GM23248 (cell line): ENCODE measurements around the gene TSPAN5. TPM values are rescaled to one million over a fixed set of nuclear protein-coding genes. Genes with fewer than 3 reads are reported as not detected.

Experiments
- DNase-seq: peaks from one replicate; pipeline ENCODE4 v3.0.0-alpha.2; 2015
- H2AFZ ChIP-seq: fragments of 200-600 bp; sonication (generic); 2 replicates; pipeline ENCODE4 v1.6.1; 2016; ENCODE audit warnings: antibody characterized with exemption
- H3F3A ChIP-seq: fragments of 200-600 bp; sonication (generic); 2 replicates; pipeline ENCODE4 v1.6.1; 2016; ENCODE audit warnings: mild to moderate bottlenecking, antibody characterized with exemption, mixed run types; ENCODE audit not compliant: insufficient read depth
- H3K27ac ChIP-seq: fragments of 200-600 bp; sonication (generic); 2 replicates; pipeline ENCODE4 v1.5.1; 2016; ENCODE audit warnings: mild to moderate bottlenecking
- H3K27me3 ChIP-seq: fragments of 200-600 bp; sonication (generic); replicated peaks from 2 replicates; pipeline ENCODE4 v1.6.1; 2016; ENCODE audit warnings: mild to moderate bottlenecking; ENCODE audit not compliant: insufficient read depth
- H3K36me3 ChIP-seq: fragments of 200-600 bp; sonication (generic); 2 replicates; pipeline ENCODE4 v1.6.1; 2016; ENCODE audit warnings: low read depth, mild to moderate bottlenecking
- H3K4me1 ChIP-seq: fragments of 200-600 bp; sonication (generic); 2 replicates; pipeline ENCODE4 v1.6.1; 2016; ENCODE audit warnings: mild to moderate bottlenecking; ENCODE audit not compliant: insufficient read depth
- H3K4me2 ChIP-seq: fragments of 200-600 bp; sonication (generic); one replicate; pipeline ENCODE4 v1.6.1; 2016; ENCODE audit warnings: mild to moderate bottlenecking; ENCODE audit not compliant: unreplicated experiment
- H3K4me3 ChIP-seq: fragments of 200-600 bp; sonication (generic); 2 replicates; pipeline ENCODE4 v1.5.1; 2016; ENCODE audit warnings: mild to moderate bottlenecking
- H3K79me2 ChIP-seq: fragments of 200-600 bp; sonication (generic); 2 replicates; pipeline ENCODE4 v1.6.1; 2016; ENCODE audit warnings: mild to moderate bottlenecking; ENCODE audit not compliant: insufficient read depth
- H3K9ac ChIP-seq: fragments of 200-600 bp; sonication (generic); 2 replicates; pipeline ENCODE4 v1.6.1; 2016; ENCODE audit warnings: mild to moderate bottlenecking
- H3K9me2 ChIP-seq: fragments of 200-600 bp; sonication (generic); 2 replicates; pipeline ENCODE4 v1.6.1; 2016; ENCODE audit warnings: mixed run types, mild to moderate bottlenecking, moderate library complexity; ENCODE audit not compliant: insufficient read depth
- H3K9me3 ChIP-seq: fragments of 200-600 bp; sonication (generic); one replicate; pipeline ENCODE4 v1.6.1; 2017; ENCODE audit warnings: low read depth
- H4K20me1 ChIP-seq: fragments of 200-600 bp; sonication (generic); 2 replicates; pipeline ENCODE4 v1.6.0; 2016; ENCODE audit not compliant: insufficient read depth
- EZH2 ChIP-seq: fragments of 200-600 bp; sonication (generic); IDR thresholded peaks from 2 replicates; pipeline ENCODE4 v1.6.1; 2018; ENCODE audit warnings: antibody characterized with exemption, mild to moderate bottlenecking; ENCODE audit not compliant: insufficient read depth, poor library complexity, severe bottlenecking
- EZH2phosphoT487 ChIP-seq: fragments of 200-600 bp; sonication (generic); IDR thresholded peaks from 2 replicates; pipeline ENCODE4 v1.6.1; 2018; ENCODE audit warnings: antibody characterized with exemption, moderate library complexity, mild to moderate bottlenecking, low read depth; ENCODE audit not compliant: insufficient read depth
- WGBS, 2 experiments: methylation state at CpG; one replicate each; pipeline ENCODE4 v1.1.6; 2015 to 2017; ENCODE audit warnings: low lambda C conversion rate in 2 of 2, low coverage in 1 of 2; ENCODE audit errors: missing lambda C conversion rate in 2 of 2; 5-methylcytosine and 5-hydroxymethylcytosine counted together
- in situ Hi-C: fragments of 300-500 bp; cut with MboI; formaldehyde crosslinking; loops from 2 replicates; pipeline ENCODE4 v1.15.0; 2020
- polyA plus RNA-seq: library from polyadenylated mRNA; unstranded; fragments of >200 nt; fragmentation: Nextera tagmentation; extraction: Ambion mirVana; gene quantifications from 2 replicates; pipeline ENCODE4 v1.2.1, GENCODE V29; 2016
- total RNA-seq: library from RNA; depleted of rRNA; stranded (reverse); fragments of >200 nt; shearing (Covaris generic); gene quantifications from 2 replicates; pipeline ENCODE4 v1.2.3, GENCODE V29; 2014

Gene TSPAN5
- total and polyA plus RNA-seq, 2 experiments from 2014 or later = 61.9 to 76.6 TPM

- in situ Hi-C loops = no loop called here
- no peak for TF ChIP-seq EZH2phosphoT487
- no peak for TF ChIP-seq EZH2
- no peaks in the 10 kb centered on the region for H3K27me3 ChIP-seq
- H3F3A ChIP-seq = peaks cover 6% of the 10 kb centered on the region; the same call in 1 of the 2 replicates
- H4K20me1 ChIP-seq = no peaks in the 10 kb centered on the region
- H3K79me2 ChIP-seq = peaks cover 100% of the 10 kb centered on the region
- no peaks in the 10 kb centered on the region for H3K9me3 ChIP-seq
- H3K27ac ChIP-seq = no peak overlapping the region
- peaks cover 40% of the 10 kb centered on the region for H3K4me1 ChIP-seq
- H3K36me3 ChIP-seq = no peaks in the 10 kb centered on the region
- WGBS, 2 experiments = 99% methylated on average over 5 to 6 of the region's 6 CpGs
- DNase-seq = no peak
- H3K9ac ChIP-seq = no peak overlapping the region
- no peak overlapping the region for H3K4me2 ChIP-seq
- H3K9me2 ChIP-seq = no peaks in the 10 kb centered on the region
- H2AFZ ChIP-seq = no peak overlapping the region
- H3K4me3 ChIP-seq = no peak overlapping the region
Measured at GRCh38 chr4:98606894-98607293, 51.5 kb downstream of the TSPAN5 start.

- in situ Hi-C loops = no loop called here
- H3K4me3 ChIP-seq = no peak overlapping the region
- DNase-seq = peak; percentile 33
- H3K79me2 ChIP-seq = peaks cover 100% of the 10 kb centered on the region
- no peak overlapping the region for H3K27ac ChIP-seq
- peaks cover 15% of the 10 kb centered on the region; the same call in 1 of the 2 replicates for H3F3A ChIP-seq
- no peaks in the 10 kb centered on the region for H3K9me2 ChIP-seq
- WGBS, 2 experiments = 82 to 91% methylated on average over 3 of the region's 3 CpGs
- peaks cover 30% of the 10 kb centered on the region for H3K4me1 ChIP-seq
- no peaks in the 10 kb centered on the region for H3K36me3 ChIP-seq
- H3K4me2 ChIP-seq = no peak overlapping the region
- H2AFZ ChIP-seq = no peak overlapping the region
- TF ChIP-seq EZH2 (no peak), EZH2phosphoT487 (no peak)
- H4K20me1 ChIP-seq = no peaks in the 10 kb centered on the region
- H3K27me3 ChIP-seq = no peaks in the 10 kb centered on the region
- H3K9ac ChIP-seq = no peak overlapping the region
- H3K9me3 ChIP-seq = no peaks in the 10 kb centered on the region
Measured at GRCh38 chr4:98605216-98605615, 53.2 kb downstream of the TSPAN5 start.

GRCh38 chr4:98604723-98605122 lies 53.7 kb downstream of the TSPAN5 start:
- Histone ChIP-seq H2AFZ (no peak overlapping the region), H3K9me3 (no peaks in the 10 kb centered on the region), H3K27me3 (no peaks in the 10 kb centered on the region), H4K20me1 (no peaks in the 10 kb centered on the region), H3K79me2 (peaks cover 100% of the 10 kb centered on the region), H3K4me3 (no peak overlapping the region), H3F3A (peaks cover 15% of the 10 kb centered on the region; the same call in 1 of the 2 replicates), H3K27ac (peak overlapping the region; percentile 4; the same call in 1 of the 2 replicates), H3K4me1 (peaks cover 25% of the 10 kb centered on the region), H3K9me2 (no peaks in the 10 kb centered on the region), H3K4me2 (no peak overlapping the region), H3K9ac (no peak overlapping the region), H3K36me3 (no peaks in the 10 kb centered on the region)
- 94% methylated on average over 1 of the region's 1 CpG for WGBS, 2 experiments
- in situ Hi-C loops = no loop called here
- peak; percentile 31 for DNase-seq
- TF ChIP-seq EZH2 = no peak
- TF ChIP-seq EZH2phosphoT487 = no peak

- H3K9me2 ChIP-seq = no peaks in the 10 kb centered on the region
- H3K79me2 ChIP-seq = peaks cover 100% of the 10 kb centered on the region
- WGBS, 2 experiments = 83 to 84% methylated on average over 10 of the region's 10 CpGs
- no peaks in the 10 kb centered on the region for H3K36me3 ChIP-seq
- in situ Hi-C loops = no loop called here
- H3K27me3 ChIP-seq = no peaks in the 10 kb centered on the region
- H3K4me3 ChIP-seq = no peak overlapping the region
- no peaks in the 10 kb centered on the region for H4K20me1 ChIP-seq
- peaks cover 22% of the 10 kb centered on the region for H3K4me1 ChIP-seq
- H3F3A ChIP-seq = peaks cover 15% of the 10 kb centered on the region; the same call in 1 of the 2 replicates
- H3K9ac ChIP-seq = no peak overlapping the region
- no peaks in the 10 kb centered on the region for H3K9me3 ChIP-seq
- peak; percentile 45 for DNase-seq
- peak overlapping the region; percentile 4; the same call in 1 of the 2 replicates for H3K27ac ChIP-seq
- no peak overlapping the region for H3K4me2 ChIP-seq
- H2AFZ ChIP-seq = no peak overlapping the region
- TF ChIP-seq EZH2phosphoT487 (no peak), EZH2 (no peak)
Measured at GRCh38 chr4:98603683-98604521, 54.5 kb downstream of the TSPAN5 start.
